Measurements from ENCODE around the gene GIMAP5.

Gene GIMAP5

DNA sequence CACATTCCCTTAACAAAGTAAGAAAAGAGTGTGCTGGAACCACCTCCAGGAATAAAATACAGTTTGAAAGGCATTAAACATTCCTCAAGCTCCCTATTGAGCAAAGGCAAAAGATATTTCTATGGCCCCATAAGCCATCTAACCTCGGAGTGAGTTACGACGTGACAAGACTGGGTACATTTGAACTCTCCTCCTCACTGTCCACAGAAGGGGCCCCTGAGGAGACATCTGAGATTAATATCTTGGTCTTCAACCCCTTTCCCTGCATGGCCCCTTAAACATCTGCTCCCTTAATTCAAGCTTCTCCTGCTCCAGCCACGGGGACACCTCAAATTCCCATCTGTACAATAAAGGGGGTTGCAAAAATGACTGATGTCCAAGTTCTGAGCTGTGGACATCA, 20.3 kb upstream of the GIMAP5 start:
- TF ChIP-seq CTCF (IDR thresholded peaks at IDR 0.05; ENCODE audit: low read depth, low read length): no peak
- no peak for DNase-seq (ENCODE audit: extremely low read depth, low read depth)

DNA sequence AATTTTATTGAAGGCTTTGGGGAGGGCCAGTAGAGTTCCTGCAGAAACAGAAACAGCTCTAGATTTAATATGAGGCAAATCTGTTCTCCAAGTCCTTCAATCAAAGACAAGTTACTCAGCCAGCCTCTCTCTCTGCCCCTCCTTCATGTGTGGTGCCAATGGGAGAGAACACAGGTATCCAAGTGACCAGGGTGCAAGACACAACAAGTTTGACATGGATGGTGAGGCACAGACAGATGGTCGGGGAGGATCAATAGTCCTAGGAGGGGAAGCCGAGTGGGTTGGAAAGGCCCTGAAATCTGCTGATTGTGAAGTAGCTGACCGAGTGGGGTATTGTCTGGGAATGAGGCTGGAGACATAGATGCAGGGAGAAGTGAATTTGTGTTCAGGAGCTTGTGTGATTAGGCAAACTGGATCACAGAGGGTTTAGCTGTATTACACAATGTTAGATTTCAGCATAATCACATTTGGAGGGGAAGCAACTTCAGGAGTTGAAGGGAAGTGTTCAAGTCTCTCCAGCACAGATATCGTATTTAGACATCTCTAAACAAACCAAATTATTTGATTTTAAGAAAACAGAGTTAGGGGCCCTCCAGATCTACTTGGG, 19.3 kb upstream of the GIMAP5 start:
- no peak for TF ChIP-seq CTCF (IDR thresholded peaks at IDR 0.05; ENCODE audit: low read depth, low read length)
- DNase-seq (ENCODE audit: extremely low read depth, low read depth): no peak

GRCh38 chr7:150719436-150719835, 17.8 kb upstream of the GIMAP5 start:
- DNase-seq (ENCODE audit: extremely low read depth, low read depth): no peak
- TF ChIP-seq CTCF (IDR thresholded peaks at IDR 0.05; ENCODE audit: low read depth, low read length): no peak

GRCh38 chr7:150719960-150720891, 17.0 kb upstream of the GIMAP5 start:
- TF ChIP-seq CTCF (IDR thresholded peaks at IDR 0.05; ENCODE audit: low read depth, low read length): no peak
- DNase-seq (ENCODE audit: extremely low read depth, low read depth): no peak

DNA sequence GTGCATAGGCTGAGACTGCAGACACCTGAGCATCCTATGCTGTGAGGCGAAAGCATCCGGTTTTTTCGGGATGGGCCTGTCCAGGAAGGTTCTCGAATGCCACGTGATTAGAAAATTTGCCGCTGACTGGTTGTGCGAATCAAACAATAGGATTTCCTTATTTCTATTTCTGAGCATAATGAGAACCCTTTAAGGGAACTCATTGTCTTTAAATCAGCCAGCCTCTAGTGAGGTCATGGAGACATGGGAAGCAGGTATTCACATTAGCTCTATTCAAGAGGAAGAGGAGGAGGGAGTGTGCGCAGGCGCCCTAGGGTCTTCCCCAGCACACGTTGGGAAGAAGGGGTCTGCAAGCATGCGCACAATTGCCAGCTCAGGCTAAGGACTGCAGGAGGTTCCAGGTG, 15.2 kb upstream of the GIMAP5 start:
- no peak for DNase-seq (ENCODE audit: extremely low read depth, low read depth)
- no peak for TF ChIP-seq CTCF (IDR thresholded peaks at IDR 0.05; ENCODE audit: low read depth, low read length)

DNA sequence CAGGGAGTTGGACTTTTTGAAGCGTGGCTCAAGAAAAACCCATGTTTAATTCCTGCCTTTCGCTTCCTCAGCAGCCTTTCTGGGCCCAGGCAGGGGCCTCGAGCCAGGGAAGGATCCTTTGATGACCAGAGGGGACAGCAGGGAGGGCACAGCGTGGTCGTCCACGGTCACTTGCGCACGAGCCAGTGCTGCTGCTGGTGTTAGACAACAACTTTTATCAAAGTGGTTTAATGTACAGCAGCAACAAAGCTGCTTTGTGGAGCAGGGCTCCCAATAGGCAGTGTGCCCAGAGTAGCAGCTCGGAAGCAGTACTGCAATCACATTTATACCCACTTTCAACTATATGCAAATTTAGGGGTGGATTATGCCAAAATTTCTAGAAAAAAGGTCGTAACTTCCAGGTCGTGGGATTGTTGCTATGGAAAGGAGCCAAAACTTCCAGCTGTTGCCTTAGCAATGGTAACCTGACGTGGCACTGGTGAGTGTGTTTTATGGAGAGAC, 14.7 kb upstream of the GIMAP5 start:
- TF ChIP-seq CTCF (IDR thresholded peaks at IDR 0.05; ENCODE audit: low read depth, low read length): no peak
- DNase-seq (ENCODE audit: extremely low read depth, low read depth): no peak

GRCh38 chr7:150723467-150723866, 13.8 kb upstream of the GIMAP5 start:
- no peak for DNase-seq (ENCODE audit: extremely low read depth, low read depth)
- TF ChIP-seq CTCF (IDR thresholded peaks at IDR 0.05; ENCODE audit: low read depth, low read length): no peak
